Stomach smooth muscle (tissue), 2 donors: Measurements from ENCODE around the gene ZNF836.

Experiments
- H3K27ac ChIP-seq: one replicate; pipeline ENCODE4 v1.7.0; 2013; ENCODE audit warnings: mild to moderate bottlenecking, low read length, inconsistent platforms
- H3K27me3 ChIP-seq, 2 donors: one replicate each; pipeline ENCODE4 v1.7.0; 2013; ENCODE audit warnings: low read length in 2 of 2; ENCODE audit not compliant: insufficient read depth in 2 of 2, control insufficient read depth in 1 of 2
- H3K36me3 ChIP-seq, 2 donors: one replicate each; pipeline ENCODE4 v1.7.0; 2013; ENCODE audit warnings: low read length in 2 of 2; ENCODE audit not compliant: control insufficient read depth in 2 of 2, insufficient read depth in 2 of 2
- H3K4me1 ChIP-seq: one replicate; pipeline ENCODE4 v1.7.0; 2013; ENCODE audit warnings: low read length; ENCODE audit not compliant: control insufficient read depth, insufficient read depth
- H3K4me3 ChIP-seq, 2 donors: one replicate each; pipeline ENCODE4 v1.7.0; 2013; ENCODE audit warnings: low read length in 2 of 2
- H3K9ac ChIP-seq, 2 donors: one replicate each; pipeline ENCODE4 v1.7.0; 2013; ENCODE audit warnings: low read length in 2 of 2, mild to moderate bottlenecking in 1 of 2
- H3K9me3 ChIP-seq, 2 donors: one replicate each; pipeline ENCODE4 v1.7.0; 2013; ENCODE audit warnings: low read length in 2 of 2; ENCODE audit not compliant: control insufficient read depth in 2 of 2
- donor health status: healthy.
- donor health status: Pancreatic carcinoma.

The ZNF836 gene

GRCh38 chr19:52140032-52140710, 31.2 kb downstream of the ZNF836 start:
- peak overlapping the region; percentile 61 to 68 for H3K9ac ChIP-seq
- H3K27ac ChIP-seq: peak overlapping the region; percentile 90
- H3K4me1 ChIP-seq: peaks cover 16% of the 10 kb centered on the region
- peaks cover 0 to 3% of the 10 kb centered on the region in 2 donors for H3K9me3 ChIP-seq
- H3K36me3 ChIP-seq: no peaks in the 10 kb centered on the region
- H3K4me3 ChIP-seq: peak overlapping the region; percentile 57 to 100
- H3K27me3 ChIP-seq: no peaks in the 10 kb centered on the region

GRCh38 chr19:52139252-52140031, 32.0 kb downstream of the ZNF836 start, which contains the start of gene ZNF616:
TSS of gene ZNF616 (minus strand) at chr19:52139938. CDS start at chr19:52130512, 9,426 bp downstream.
- Histone ChIP-seq H3K27me3 (no peaks in the 10 kb centered on the region), H3K27ac (peak within 1 kb of the TSS; percentile 90), H3K9ac (peak within 1 kb of the TSS; percentile 78 to 96), H3K4me3 (peak within 1 kb of the TSS; percentile 90 to 100), H3K9me3 (peaks cover 0 to 3% of the 10 kb centered on the region in 2 donors), H3K4me1 (peaks cover 16% of the 10 kb centered on the region), H3K36me3 (no peaks in the 10 kb centered on the region)

- H3K27ac ChIP-seq: peak overlapping the region; percentile 90
Observed at GRCh38 chr19:52138983-52139251, 32.5 kb downstream of the ZNF836 start.

GRCh38 chr19:52138278-52138982, 33.0 kb downstream of the ZNF836 start:
- peak overlapping the region; percentile 90 to 100 for H3K4me3 ChIP-seq
- peak overlapping the region; percentile 90 for H3K27ac ChIP-seq
- H3K9me3 ChIP-seq: peaks cover 0 to 3% of the 10 kb centered on the region in 2 donors
- peak overlapping the region; percentile 78 to 96 for H3K9ac ChIP-seq
- H3K27me3 ChIP-seq: no peaks in the 10 kb centered on the region
- peaks cover 16% of the 10 kb centered on the region for H3K4me1 ChIP-seq
- H3K36me3 ChIP-seq: no peaks in the 10 kb centered on the region

More at GRCh38 chr19:52138983-52139251, 32.5 kb downstream of the ZNF836 start:
- Histone ChIP-seq H3K27me3 (no peaks in the 10 kb centered on the region), H3K4me3 (peak overlapping the region; percentile 90 to 100), H3K36me3 (no peaks in the 10 kb centered on the region), H3K9ac (peak overlapping the region; percentile 78 to 96), H3K9me3 (peaks cover 0 to 3% of the 10 kb centered on the region in 2 donors), H3K4me1 (peaks cover 16% of the 10 kb centered on the region)

GRCh38 chr19:52120286-52120685, 51.1 kb downstream of the ZNF836 start:
- peaks cover 34 to 44% of the 10 kb centered on the region in 2 donors for H3K9me3 ChIP-seq
- H3K4me3 ChIP-seq: no peak overlapping the region
- no peaks in the 10 kb centered on the region for H3K27me3 ChIP-seq
- no peak overlapping the region for H3K27ac ChIP-seq
- H3K9ac ChIP-seq: no peak overlapping the region
- H3K36me3 ChIP-seq: peaks cover 47 to 68% of the 10 kb centered on the region in 2 donors
- no peaks in the 10 kb centered on the region for H3K4me1 ChIP-seq

- H3K27ac ChIP-seq: no peak overlapping the region
- H3K36me3 ChIP-seq: peaks cover 24 to 45% of the 10 kb centered on the region in 2 donors
- no peaks in the 10 kb centered on the region for H3K4me1 ChIP-seq
- peak overlapping the region in 1 of 2 donors; percentile 60 for H3K4me3 ChIP-seq
- H3K9ac ChIP-seq: no peak overlapping the region
- H3K9me3 ChIP-seq: peaks cover 45 to 67% of the 10 kb centered on the region in 2 donors
- no peaks in the 10 kb centered on the region for H3K27me3 ChIP-seq
Observed at GRCh38 chr19:52115526-52116053, 55.8 kb downstream of the ZNF836 start.

GRCh38 chr19:52114691-52115090, 56.7 kb downstream of the ZNF836 start:
- Histone ChIP-seq H3K27ac (no peak overlapping the region), H3K4me1 (no peaks in the 10 kb centered on the region), H3K9ac (no peak overlapping the region), H3K9me3 (peaks cover 38 to 68% of the 10 kb centered on the region in 2 donors), H3K27me3 (no peaks in the 10 kb centered on the region), H3K4me3 (peak overlapping the region in 1 of 2 donors; percentile 60), H3K36me3 (peaks cover 24 to 36% of the 10 kb centered on the region in 2 donors)

GRCh38 chr19:52112624-52113023, 58.8 kb downstream of the ZNF836 start:
- H3K9me3 ChIP-seq: peaks cover 31 to 49% of the 10 kb centered on the region in 2 donors
- no peak overlapping the region for H3K4me3 ChIP-seq
- H3K4me1 ChIP-seq: no peaks in the 10 kb centered on the region
- H3K36me3 ChIP-seq: peaks cover 15 to 19% of the 10 kb centered on the region in 2 donors
- H3K9ac ChIP-seq: no peak overlapping the region
- H3K27ac ChIP-seq: no peak overlapping the region
- no peaks in the 10 kb centered on the region for H3K27me3 ChIP-seq

- Histone ChIP-seq H3K9me3 (peaks cover 22 to 42% of the 10 kb centered on the region in 2 donors), H3K4me3 (no peak overlapping the region), H3K27ac (no peak overlapping the region)
Observed at GRCh38 chr19:52110780-52111179, 60.6 kb downstream of the ZNF836 start.

More at GRCh38 chr19:52110780-52111179, 60.6 kb downstream of the ZNF836 start:
- Histone ChIP-seq H3K9ac (no peak overlapping the region), H3K27me3 (no peaks in the 10 kb centered on the region), H3K4me1 (no peaks in the 10 kb centered on the region), H3K36me3 (peaks cover 6 to 8% of the 10 kb centered on the region in 2 donors)
